ENCODE results near the gene ZSCAN31.
A peak's percentile ranks its signal among the peaks of the same experiment; 100 is the strongest.

Gene ZSCAN31

GRCh38 chr6:28351087-28351486 is 15.1 kb upstream of the ZSCAN31 start:
- Mint-ChIP-seq H3K36me3 (ENCODE audit: low read depth) (peaks cover 15% of the 10 kb centered on the region), H3K27ac (peak overlapping the region; percentile 94 to 98 (median 96)), H3K4me3 (peak overlapping the region; percentile 98 to 99 (median 98)), H3K9me3 (no peaks in the 10 kb centered on the region), H3K4me1 (peaks cover 51% of the 10 kb centered on the region), H3K27me3 (ENCODE audit: low read depth) (peaks cover 8% of the 10 kb centered on the region)
- no peak for TF ChIP-seq CTCF (IDR thresholded peaks at IDR 0.05; ENCODE audit: unreplicated experiment in 3 of 3)

- H3K27ac Mint-ChIP-seq = peak within 1 kb of the TSS; percentile 94 to 98 (median 96)
- peaks cover 42% of the 10 kb centered on the region for H3K4me1 Mint-ChIP-seq
- peaks cover 9% of the 10 kb centered on the region for H3K27me3 Mint-ChIP-seq (ENCODE audit: low read depth)
These were observed 14.2 kb upstream of the ZSCAN31 start, which contains the start of gene ZKSCAN3 for GRCh38 chr6:28349892-28350737. TSS of gene ZKSCAN3 (plus strand) at chr6:28349947. CDS start at chr6:28359587, 9,640 bp downstream.

GRCh38 chr6:28349344-28349891 is 13.5 kb upstream of the ZSCAN31 start:
- Mint-ChIP-seq H3K4me3 (peak overlapping the region; percentile 98 to 99 (median 98)), H3K27ac (peak overlapping the region; percentile 94 to 98 (median 96)), H3K9me3 (no peaks in the 10 kb centered on the region), H3K4me1 (peaks cover 41% of the 10 kb centered on the region), H3K27me3 (ENCODE audit: low read depth) (peaks cover 13% of the 10 kb centered on the region), H3K36me3 (ENCODE audit: low read depth) (peaks cover 15% of the 10 kb centered on the region)
- TF ChIP-seq CTCF (IDR thresholded peaks at IDR 0.05; ENCODE audit: unreplicated experiment in 3 of 3) = no peak

More at GRCh38 chr6:28349892-28350737, 14.2 kb upstream of the ZSCAN31 start, which contains the start of gene ZKSCAN3:
- H3K4me3 Mint-ChIP-seq = peak within 1 kb of the TSS; percentile 98 to 99 (median 98)
- H3K36me3 Mint-ChIP-seq (ENCODE audit: low read depth) = peaks cover 15% of the 10 kb centered on the region
- no peaks in the 10 kb centered on the region for H3K9me3 Mint-ChIP-seq
- no peak for TF ChIP-seq CTCF (IDR thresholded peaks at IDR 0.05; ENCODE audit: unreplicated experiment in 3 of 3)

GRCh38 chr6:28347119-28347518 is 11.2 kb upstream of the ZSCAN31 start:
- TF ChIP-seq CTCF (IDR thresholded peaks at IDR 0.05; ENCODE audit: unreplicated experiment in 3 of 3) = no peak
- peaks cover 3% of the 10 kb centered on the region for H3K36me3 Mint-ChIP-seq (ENCODE audit: low read depth)
- H3K4me3 Mint-ChIP-seq = no peak overlapping the region
- H3K27me3 Mint-ChIP-seq (ENCODE audit: low read depth) = peaks cover 13% of the 10 kb centered on the region
- peaks cover 23% of the 10 kb centered on the region for H3K4me1 Mint-ChIP-seq
- H3K9me3 Mint-ChIP-seq = no peaks in the 10 kb centered on the region
- H3K27ac Mint-ChIP-seq = no peak overlapping the region

GRCh38 chr6:28345201-28345600 is 9.3 kb upstream of the ZSCAN31 start:
- Mint-ChIP-seq H3K36me3 (ENCODE audit: low read depth) (no peaks in the 10 kb centered on the region), H3K9me3 (no peaks in the 10 kb centered on the region), H3K27ac (no peak overlapping the region), H3K27me3 (ENCODE audit: low read depth) (peaks cover 13% of the 10 kb centered on the region), H3K4me3 (no peak overlapping the region), H3K4me1 (peaks cover 8% of the 10 kb centered on the region)
- no peak for TF ChIP-seq CTCF (IDR thresholded peaks at IDR 0.05; ENCODE audit: unreplicated experiment in 3 of 3)

Data from nephron (organoid).